Subcutaneous adipose tissue (tissue), 4 donors: ENCODE measurements around the gene MS4A4A. TPM values are rescaled to one million over a fixed set of nuclear protein-coding genes. Genes with fewer than 3 reads are reported as not detected.

Source experiments
- CTCF ChIP-seq: fragments of 450-650 bp; IDR thresholded peaks from one replicate; pipeline ENCODE4 v1.5.1; 2016; ENCODE audit warnings: low read depth, mild to moderate bottlenecking, control low read depth, antibody characterized with exemption, moderate library complexity
- total RNA-seq, 4 donors: library from RNA; depleted of rRNA; stranded (reverse); fragments of >200 nt; gene quantifications; one replicate each; pipeline ENCODE4 v1.1.0, GENCODE V29; 2016

MS4A4A gene
- total RNA-seq, result 100 to 1,000 TPM in 3 of 4 donors, 10 to 100 TPM in 1; 46.7 to 372 (median 159) TPM

DNA sequence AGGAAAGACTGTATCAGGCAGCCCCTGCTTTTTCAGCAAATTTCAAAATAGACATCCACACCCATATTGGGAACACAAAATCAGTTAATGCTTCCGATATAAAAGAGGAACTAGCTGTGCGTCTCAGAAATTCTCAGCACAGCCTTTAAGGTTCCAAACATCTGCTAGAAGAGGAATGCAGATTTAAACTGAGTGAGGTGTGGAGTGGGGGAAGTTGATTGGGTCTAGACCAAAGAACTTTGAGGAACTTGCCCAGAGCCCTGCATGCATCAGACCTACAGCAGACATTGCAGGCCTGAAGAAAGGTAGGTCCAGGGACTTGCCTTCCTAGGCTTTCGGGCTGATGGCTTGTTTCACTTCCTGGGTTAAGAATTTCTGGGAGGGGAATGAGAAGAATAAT is at the start of gene MS4A4A:
Gene MS4A4A (plus strand): TSS at position 255 of the 400 bp plus-strand sequence. CDS start 10 bp downstream, at position 265.
- TF ChIP-seq CTCF, result no peak

DNA sequence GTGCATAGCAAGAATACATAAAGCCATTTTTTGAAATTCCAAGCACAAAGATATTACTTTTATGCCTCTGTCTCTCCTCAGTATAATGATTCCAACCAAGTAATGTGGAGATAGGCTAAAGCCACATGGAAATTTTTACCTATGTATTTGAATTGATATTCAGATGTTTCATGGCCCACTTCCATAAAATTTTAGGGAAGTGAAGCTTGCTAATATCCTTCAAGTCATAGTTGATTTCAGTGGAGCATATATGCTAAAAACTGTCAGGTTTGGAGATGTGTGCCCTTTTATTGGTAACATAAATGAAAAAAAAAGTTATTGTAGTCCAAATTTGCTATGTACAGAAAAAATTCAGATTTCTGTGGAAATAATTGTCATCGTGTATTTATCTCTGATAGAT is 49.8 kb upstream of the MS4A4A start:
- TF ChIP-seq CTCF, result no peak

GRCh38 chr11:60235321-60235720 is 45.1 kb upstream of the MS4A4A start:
- no peak for TF ChIP-seq CTCF

DNA sequence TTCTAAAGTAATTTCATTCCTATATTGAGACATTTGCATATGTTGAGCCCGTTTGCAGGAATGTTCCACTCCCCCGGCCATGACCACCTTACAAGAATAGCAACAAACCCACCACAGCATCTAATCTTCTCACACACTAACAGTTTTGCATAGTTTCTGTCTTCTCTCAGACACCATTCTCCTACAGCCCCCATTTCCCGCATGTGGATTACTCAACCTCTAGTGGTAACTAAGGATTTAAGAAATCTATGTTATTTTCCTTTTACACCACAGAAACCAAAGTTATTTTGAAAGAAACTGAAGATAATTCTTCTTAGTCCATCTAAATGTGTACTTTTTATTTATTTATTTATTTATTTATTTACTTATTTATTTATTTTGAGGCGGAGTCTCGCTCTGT is 39.8 kb upstream of the MS4A4A start:
- no peak for TF ChIP-seq CTCF

- no peak for TF ChIP-seq CTCF
Measured at GRCh38 chr11:60241786-60242185, 38.7 kb upstream of the MS4A4A start.

- TF ChIP-seq CTCF, result no peak
Measured at GRCh38 chr11:60242740-60243239, 37.7 kb upstream of the MS4A4A start, which contains the start of gene MS4A4E. Gene MS4A4E (minus strand): TSS chr11:60243137. CDS start chr11:60230055, 13,082 bp downstream.

- TF ChIP-seq CTCF, result no peak
Measured at GRCh38 chr11:60251485-60252212, 28.8 kb upstream of the MS4A4A start.
